CD4-positive, alpha-beta T cell (primary cell): ENCODE data around the gene LRR1. TPM values are rescaled to one million over a fixed set of nuclear protein-coding genes. Genes with fewer than 3 reads are reported as not detected.

ENCODE experiments used
- ATAC-seq: fragments of 200-7000 bp; cut with Tn5 transposase; one replicate; pipeline ENCODE4 v1.10.0; 2022; ENCODE audit warnings: mild to moderate bottlenecking; ENCODE audit not compliant: poor library complexity
- CTCF ChIA-PET: fragments of 350-600 bp; sonication (Branson Sonifier 250); formaldehyde crosslinking; loops from one replicate; lab custom pipeline; 2021; ENCODE audit warnings: antibody characterized with exemption, inconsistent platforms; lab: Charles Lee
- POLR2A ChIA-PET: fragments of 350-600 bp; sonication (Branson Sonifier 250); formaldehyde crosslinking; loops from one replicate; lab custom pipeline; 2021; ENCODE audit warnings: antibody characterized with exemption, inconsistent platforms; lab: Charles Lee
- DNase-seq, 14 experiments: peaks; one replicate each; pipeline ENCODE4 v3.0.0-alpha.2; 2013 to 2020; ENCODE audit warnings: mixed read lengths in 2 of 14
- H3K27ac ChIP-seq, 2 donors: one replicate each; pipeline versions ENCODE4 v1.5.1 to v1.7.0; 2013; ENCODE audit warnings: low read length in 2 of 2, low read depth in 1 of 2, mild to moderate bottlenecking in 1 of 2
- H3K27me3 ChIP-seq, 2 experiments: 1 replicate in 1 of 2; 2 replicates in 1 of 2; pipeline versions ENCODE4 v1.6.1 to v1.7.0; 2013; ENCODE audit warnings: low read length in 2 of 2, control low read depth in 1 of 2, mild to moderate bottlenecking in 1 of 2, moderate library complexity in 1 of 2; ENCODE audit not compliant: insufficient read depth in 2 of 2, control insufficient read depth in 1 of 2
- H3K36me3 ChIP-seq: one replicate; pipeline ENCODE4 v1.6.1; 2013; ENCODE audit warnings: low read length, control low read depth; ENCODE audit not compliant: insufficient read depth
- H3K4me1 ChIP-seq: one replicate; pipeline ENCODE4 v1.6.1; 2013; ENCODE audit warnings: low read length, control low read depth; ENCODE audit not compliant: insufficient read depth
- H3K4me3 ChIP-seq: one replicate; pipeline ENCODE4 v1.5.1; 2013; ENCODE audit warnings: mild to moderate bottlenecking, low read length, moderate library complexity
- H3K9me3 ChIP-seq, 2 experiments: 1 replicate in 1 of 2; 2 replicates in 1 of 2; pipeline versions ENCODE4 v1.6.1 to v1.7.0; 2013; ENCODE audit warnings: low read length in 2 of 2, mild to moderate bottlenecking in 2 of 2, control low read depth in 1 of 2, moderate library complexity in 1 of 2; ENCODE audit not compliant: control insufficient read depth in 1 of 2, insufficient read depth in 1 of 2
- H3K27ac Mint-ChIP-seq: one replicate; pipeline ENCODE4 v1.8.0; 2020; ENCODE audit warnings: mixed read lengths
- H3K27me3 Mint-ChIP-seq: one replicate; pipeline ENCODE4 v1.8.0; 2021; ENCODE audit warnings: mixed read lengths
- H3K36me3 Mint-ChIP-seq: one replicate; pipeline ENCODE4 v1.8.0; 2021; ENCODE audit warnings: low read depth, mixed read lengths
- H3K4me1 Mint-ChIP-seq: one replicate; pipeline ENCODE4 v1.8.0; 2021; ENCODE audit warnings: low read depth, mixed read lengths
- H3K4me3 Mint-ChIP-seq: one replicate; pipeline ENCODE4 v1.8.0; 2020; ENCODE audit warnings: mild to moderate bottlenecking, mixed read lengths
- H3K9me3 Mint-ChIP-seq: one replicate; pipeline ENCODE4 v1.8.0; 2020; ENCODE audit warnings: mixed read lengths
- CTCF ChIP-seq: fragments of 200-600 bp; IDR thresholded peaks from one replicate; pipeline ENCODE4 v1.8.0; 2022; ENCODE audit warnings: antibody characterized with exemption, mild to moderate bottlenecking
- intact Hi-C, 2 experiments: fragments of 100-400 bp; cut with DNase I in 1 of 2; cut with micrococcal nuclease in 1 of 2; formaldehyde crosslinking; loops; one replicate each; pipeline versions ENCODE4 v1.15.1 to v1.9.0; 2023 to 2025; cut with DNase I, micrococcal nuclease
- total RNA-seq, 174 experiments: library from RNA in 2 of 174; stranded (reverse) in 2 of 174; gene quantifications; one replicate each; pipeline ENCODE4 v1.2.3 and lab custom pipeline; 2021 to 2026

LRR1 gene
- total RNA-seq, 2 experiments from 2014 or later: 3.2 to 5.8 TPM

GRCh38 chr14:49633640-49634546 lies 35.2 kb downstream of the LRR1 start:
- Mint-ChIP-seq H3K27ac (peak overlapping the region; percentile 83), H3K36me3 (peaks cover 44% of the 10 kb centered on the region), H3K4me3 (peak overlapping the region; percentile 98), H3K27me3 (no peaks in the 10 kb centered on the region), H3K4me1 (peaks cover 46% of the 10 kb centered on the region), H3K9me3 (no peaks in the 10 kb centered on the region)
- Histone ChIP-seq H3K4me1 (peaks cover 51% of the 10 kb centered on the region), H3K27me3 (no peaks in the 10 kb centered on the region), H3K4me3 (peak overlapping the region; percentile 83), H3K27ac (peak overlapping the region; percentile 97 to 99), H3K36me3 (peaks cover 7% of the 10 kb centered on the region), H3K9me3 (no peaks in the 10 kb centered on the region)
- POLR2A ChIA-PET: interaction anchor here (0.5 to 8.6 kb wide), 32 partner anchors 12 to 678 kb away, joined by 3 to 350 read pairs (median 4); partner anchors contain the start of genes DMAC2L, KLHDC1, KLHDC2 and L2HGDH
- peak; percentile 82 for ATAC-seq
- DNase-seq: peak; percentile 89 to 97 (median 93)
- CTCF ChIA-PET: interaction anchor here (0.6 to 5.2 kb wide), 32 partner anchors 11 to 429 kb away, joined by 3 to 168 read pairs (median 4); partner anchors contain the start of genes KLHDC1, KLHDC2, LRR1 and MGAT2
- intact Hi-C loops: loop anchor here (1.0 to 5.0 kb wide), 10 partner anchors 13 to 898 kb away; partner anchors contain the start of genes MGAT2 (in 2 of the 2), RPL36AL (in 2 of the 2), RPS29 (in 2 of the 2) and KLHDC1 (in 1 of the 2)
- peak; percentile 86 for TF ChIP-seq CTCF

- ATAC-seq (peak; percentile 39), DNase-seq (peak; percentile 42 to 88 (median 58))
- Mint-ChIP-seq H3K9me3 (no peaks in the 10 kb centered on the region), H3K36me3 (peaks cover 48% of the 10 kb centered on the region), H3K27ac (peak within 1 kb of the TSS; percentile 100), H3K27me3 (no peaks in the 10 kb centered on the region), H3K4me1 (peaks cover 49% of the 10 kb centered on the region), H3K4me3 (peak within 1 kb of the TSS; percentile 100)
- Histone ChIP-seq H3K4me3 (peak within 1 kb of the TSS; percentile 83), H3K9me3 (no peaks in the 10 kb centered on the region), H3K4me1 (peaks cover 54% of the 10 kb centered on the region), H3K27ac (peak within 1 kb of the TSS; percentile 97 to 99), H3K36me3 (peaks cover 14% of the 10 kb centered on the region), H3K27me3 (no peaks in the 10 kb centered on the region)
- intact Hi-C loops: loop anchor here (1.0 to 5.0 kb wide), 10 partner anchors 14 to 898 kb away; partner anchors contain the start of genes MGAT2 (in 2 of the 2), RPL36AL (in 2 of the 2), KLHDC1 (in 1 of the 2) and MAP4K5 (in 1 of the 2)
- ChIA-PET POLR2A (interaction anchor here (0.9 to 8.6 kb wide), 27 partner anchors 12 to 678 kb away, joined by 3 to 350 read pairs (median 4); partner anchors contain the start of genes DMAC2L, KLHDC1, KLHDC2 and L2HGDH), CTCF (interaction anchor here (0.8 to 5.2 kb wide), 26 partner anchors 12 to 428 kb away, joined by 3 to 168 read pairs (median 4); partner anchors contain the start of genes KLHDC1, KLHDC2, LRR1 and MGAT2)
- no peak for TF ChIP-seq CTCF
Observed at GRCh38 chr14:49634547-49635334, 36.0 kb downstream of the LRR1 start, which contains the start of gene DNAAF2. Gene DNAAF2 (minus strand): TSS chr14:49635244. CDS start chr14:49635149, 95 bp downstream.
